Activated T-cell treated with anti-CD3 and anti-CD28 coated beads for 24 hours (primary cell): ENCODE data around the gene MAD1L1.

ENCODE experiments used
- DNase-seq: peaks from one replicate; pipeline ENCODE4 v3.0.0-alpha.2; 2020; ENCODE audit warnings: low read depth

Gene MAD1L1

GRCh38 chr7:2102375-2102723 lies 130.4 kb downstream of the MAD1L1 start:
- no peak for DNase-seq

- DNase-seq: no peak
Observed at GRCh38 chr7:2101630-2102374, 130.9 kb downstream of the MAD1L1 start.

DNA sequence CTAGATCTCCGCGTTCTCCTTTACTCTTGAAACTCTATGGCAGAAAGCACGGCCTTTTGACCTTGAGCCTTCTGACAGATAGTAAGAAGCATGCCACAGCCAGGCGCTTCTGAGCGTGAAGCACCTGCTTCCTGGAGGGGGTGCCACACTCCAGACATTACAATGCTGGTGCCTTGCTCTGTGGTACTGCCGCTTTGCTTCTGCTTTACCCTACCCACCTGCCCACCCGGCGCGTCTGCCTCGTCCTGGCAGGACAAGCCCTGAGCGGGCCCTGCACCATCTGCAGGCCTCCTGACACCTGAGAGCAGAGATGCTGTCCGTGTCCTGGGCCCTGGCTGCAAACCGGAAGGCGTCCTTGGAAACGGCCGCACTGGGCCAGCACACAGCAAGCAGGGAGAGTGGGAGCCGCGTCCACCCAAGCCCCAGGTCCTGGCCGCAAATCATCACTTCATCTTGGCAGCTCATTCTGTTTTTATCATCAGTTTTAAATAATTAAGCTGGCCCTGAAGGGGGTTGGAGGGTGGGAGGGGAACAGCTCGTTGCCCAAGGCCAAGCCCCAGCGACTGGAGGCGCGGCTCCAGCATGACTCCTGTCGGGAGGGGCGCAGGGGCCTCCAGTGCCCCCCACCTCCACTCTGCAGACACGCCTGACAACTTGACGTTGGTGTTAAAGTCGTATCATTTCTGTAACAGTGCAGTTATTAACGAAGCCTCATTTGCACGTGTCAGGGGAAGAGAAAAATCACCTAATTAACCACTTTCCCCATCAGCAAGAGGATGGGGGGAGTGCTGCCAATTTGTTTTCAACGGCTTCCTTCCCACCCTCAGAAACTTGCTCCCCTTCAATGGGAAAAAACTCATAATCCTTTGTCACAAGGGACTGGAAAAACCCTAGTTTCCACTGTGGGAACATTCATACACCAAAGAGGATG lies 132.2 kb downstream of the MAD1L1 start:
- DNase-seq: no peak

- DNase-seq: no peak
Observed at GRCh38 chr7:2099048-2099957, 133.4 kb downstream of the MAD1L1 start.

DNA sequence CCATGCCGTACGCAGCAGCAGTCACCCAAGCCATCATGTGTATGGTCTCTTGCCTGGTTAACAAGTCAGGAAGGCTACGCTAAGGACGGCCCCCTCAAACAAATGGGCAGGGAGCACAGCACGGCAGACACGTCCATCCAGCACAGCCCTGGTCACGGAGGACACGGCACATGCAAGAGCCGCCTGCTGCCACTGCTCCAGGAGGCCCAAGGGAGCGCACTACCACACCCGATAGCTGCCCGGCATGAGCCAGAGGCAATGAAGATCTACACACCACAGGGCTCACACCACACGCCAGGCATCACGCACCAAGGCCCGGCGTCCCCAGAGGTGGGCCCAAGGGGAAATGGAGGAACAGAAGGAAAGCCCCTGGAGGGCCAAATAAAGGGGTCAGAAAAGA lies 134.2 kb downstream of the MAD1L1 start:
- DNase-seq: no peak

DNA sequence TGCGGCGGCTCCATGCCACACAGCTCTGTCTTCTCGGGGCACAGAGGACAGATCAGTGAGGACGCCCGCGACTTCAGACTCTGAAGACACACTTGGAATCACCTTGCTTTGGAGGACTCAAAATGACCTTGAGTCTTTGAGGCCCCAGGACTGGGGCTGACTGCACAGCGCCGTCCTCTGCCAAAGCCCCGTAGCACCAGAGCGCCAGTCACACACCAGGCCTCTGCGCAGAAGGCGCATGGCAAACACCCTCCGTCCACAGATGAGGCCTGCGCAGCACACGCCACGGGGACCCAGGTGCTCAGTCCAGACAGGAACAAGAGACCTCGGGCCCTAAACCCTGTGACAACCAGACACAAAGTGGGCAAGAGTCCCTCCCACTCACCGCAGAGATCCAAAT lies 134.7 kb downstream of the MAD1L1 start:
- DNase-seq: no peak

DNA sequence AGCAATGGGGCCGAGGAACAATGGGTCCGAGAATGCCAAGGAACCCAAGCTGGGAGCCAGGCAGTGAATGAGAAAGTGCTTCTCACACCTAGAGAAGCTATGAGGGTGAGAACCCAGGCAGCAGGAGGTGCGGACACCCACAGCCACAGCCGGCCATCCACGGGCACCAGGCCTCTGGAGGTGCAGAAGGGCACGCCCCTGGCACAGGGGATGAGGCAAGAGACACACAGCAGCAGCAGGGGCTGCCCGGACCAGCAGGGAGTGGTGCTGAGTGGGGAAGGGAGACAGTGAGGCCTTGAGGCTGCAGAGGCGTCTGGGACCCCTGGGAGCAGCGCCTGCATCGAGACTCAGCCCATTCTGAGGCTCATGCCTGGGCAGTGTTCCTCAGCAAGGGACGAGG lies 135.3 kb downstream of the MAD1L1 start:
- DNase-seq: no peak

GRCh38 chr7:2096692-2097387 lies 135.9 kb downstream of the MAD1L1 start:
- DNase-seq: no peak

GRCh38 chr7:2095436-2095835 lies 137.3 kb downstream of the MAD1L1 start:
- DNase-seq: no peak

GRCh38 chr7:2094454-2095045 lies 138.2 kb downstream of the MAD1L1 start:
- no peak for DNase-seq

GRCh38 chr7:2093843-2094220 lies 138.9 kb downstream of the MAD1L1 start:
- DNase-seq: no peak

DNA sequence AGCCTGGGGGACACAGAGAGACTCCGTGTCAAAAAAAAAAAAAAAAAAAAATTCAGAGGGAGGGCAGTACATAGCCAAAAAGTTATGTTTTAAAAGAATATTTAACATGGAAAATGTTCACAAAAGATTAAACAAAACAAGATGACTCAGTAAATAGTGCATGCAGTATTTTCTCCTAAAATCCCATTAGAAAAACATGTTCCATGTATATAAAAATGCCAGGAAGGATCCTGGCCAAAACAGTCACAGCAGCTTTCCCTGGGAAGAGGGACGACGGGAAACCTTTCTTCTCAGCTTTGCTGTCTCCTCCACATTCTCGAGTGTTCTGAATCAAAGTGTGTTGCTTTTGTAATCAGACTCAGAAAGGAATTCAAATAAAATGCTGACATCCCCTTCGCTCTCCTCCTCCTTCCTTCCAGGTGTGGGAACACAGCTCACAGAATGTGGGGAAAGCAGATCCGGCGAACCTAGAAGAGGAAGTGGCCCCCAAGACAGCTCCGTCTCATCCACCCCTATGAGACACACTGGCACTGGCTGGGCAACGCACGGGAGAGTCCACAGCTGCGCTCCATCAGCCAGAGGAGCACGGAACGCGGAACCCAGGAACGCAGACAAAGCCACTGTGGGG lies 139.4 kb downstream of the MAD1L1 start:
- DNase-seq: no peak

GRCh38 chr7:2092279-2092678 lies 140.5 kb downstream of the MAD1L1 start:
- DNase-seq: no peak

DNA sequence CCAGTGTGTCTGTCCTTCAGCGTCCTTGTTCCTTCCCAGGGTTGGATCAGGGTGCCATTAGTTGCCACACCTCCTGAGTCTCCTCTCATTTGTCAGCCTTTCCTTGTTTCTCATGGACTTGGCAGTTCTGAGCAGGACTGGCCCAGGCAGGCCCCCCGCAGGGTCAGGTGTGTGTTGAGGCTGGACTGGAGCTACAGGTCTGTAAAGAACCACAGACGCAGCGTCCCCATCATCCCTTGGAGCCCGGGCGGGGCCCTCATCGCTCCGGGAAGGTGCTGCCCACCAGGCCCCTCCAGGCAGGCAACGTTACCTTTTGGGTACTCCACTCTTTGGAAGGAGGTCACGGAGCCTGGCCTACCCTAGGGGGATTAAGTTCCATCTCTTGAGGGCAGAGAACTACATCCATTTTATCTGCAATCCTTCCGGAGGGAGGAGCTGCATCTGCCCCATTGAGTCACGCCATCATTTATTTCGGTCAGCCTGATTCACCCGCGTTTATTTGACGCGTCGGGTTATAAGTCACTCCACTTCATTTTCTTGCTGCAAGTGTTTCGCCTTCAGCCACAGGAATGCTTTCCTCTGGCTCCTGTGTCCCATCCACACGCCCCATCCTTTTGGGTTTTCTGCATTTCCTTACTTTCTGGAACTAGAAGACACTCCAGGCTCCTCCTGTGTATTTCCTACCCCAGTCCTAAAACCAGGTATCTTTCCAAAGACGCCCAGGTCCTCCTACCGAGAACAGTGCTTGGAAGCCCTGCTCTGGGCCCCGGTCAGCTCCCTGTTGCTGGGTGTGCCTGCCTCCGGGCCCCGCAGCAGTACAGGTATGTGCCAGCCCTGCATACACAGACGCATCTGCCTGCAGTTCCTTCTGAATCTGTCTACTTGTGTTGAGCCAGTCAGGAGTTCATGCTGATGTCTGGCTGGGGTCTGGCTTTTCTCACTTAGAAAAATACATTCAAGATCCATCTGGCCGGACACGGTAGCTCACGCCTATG lies 141.9 kb downstream of the MAD1L1 start:
- no peak for DNase-seq

DNA sequence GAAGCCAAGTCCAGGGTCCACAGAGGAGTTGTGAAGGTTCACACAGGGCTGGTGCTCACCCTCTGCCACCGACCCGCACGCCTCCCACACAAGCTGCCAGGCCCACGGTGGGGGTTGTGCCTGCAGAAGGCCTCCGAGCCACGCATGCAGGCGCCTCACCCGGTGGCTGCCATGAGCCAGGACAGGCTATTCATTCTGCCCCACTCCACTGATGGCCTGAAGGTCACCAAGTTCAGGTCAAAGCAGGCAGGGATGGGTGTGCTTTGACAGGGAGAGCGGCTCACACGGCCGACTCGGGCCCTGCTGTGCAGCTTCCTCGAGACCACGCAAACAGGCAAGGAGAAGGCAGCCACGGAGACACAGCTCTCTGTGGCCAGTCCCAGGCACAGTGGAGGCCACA lies 143.9 kb downstream of the MAD1L1 start:
- DNase-seq: no peak

DNA sequence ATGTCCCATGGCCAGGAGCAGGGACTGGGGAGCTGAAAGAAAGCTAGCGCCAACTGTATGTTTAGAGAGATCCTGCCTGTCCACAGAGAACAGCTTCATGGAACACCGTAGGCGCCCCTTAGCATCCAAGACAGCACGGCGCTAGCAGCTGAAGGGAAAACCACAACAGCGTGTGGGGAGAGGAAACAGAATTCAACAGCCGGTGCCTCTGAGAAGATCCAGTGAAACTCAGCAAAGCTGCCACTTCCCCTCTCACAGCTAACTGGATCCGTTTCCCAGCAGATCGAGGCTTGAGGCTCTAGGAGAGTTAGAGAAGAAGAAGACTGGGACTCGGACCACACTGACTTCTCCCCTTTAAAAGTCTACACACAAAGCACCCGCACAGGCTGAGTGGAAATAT lies 145.0 kb downstream of the MAD1L1 start:
- DNase-seq: no peak

DNA sequence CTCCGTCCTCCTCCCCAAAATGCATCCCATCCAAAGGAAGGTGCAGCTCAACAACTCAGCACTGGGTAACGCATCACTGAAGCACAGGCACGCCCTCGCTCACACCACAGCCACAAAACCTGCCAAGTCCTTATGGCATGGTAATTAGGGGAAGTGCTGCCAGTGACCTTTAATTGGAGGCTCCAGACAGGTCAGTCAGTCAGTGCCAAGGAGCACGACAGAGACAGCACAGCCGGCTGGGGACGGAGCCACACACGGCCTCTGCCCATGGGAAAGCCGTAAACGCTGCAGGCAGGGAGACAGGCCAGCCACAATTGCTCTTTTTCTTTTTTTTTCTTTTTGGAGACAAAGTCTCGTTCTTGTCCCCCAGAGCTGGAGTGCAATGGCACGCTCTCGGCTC lies 146.5 kb downstream of the MAD1L1 start:
- DNase-seq: no peak

GRCh38 chr7:2085804-2086203 lies 146.9 kb downstream of the MAD1L1 start:
- no peak for DNase-seq

DNA sequence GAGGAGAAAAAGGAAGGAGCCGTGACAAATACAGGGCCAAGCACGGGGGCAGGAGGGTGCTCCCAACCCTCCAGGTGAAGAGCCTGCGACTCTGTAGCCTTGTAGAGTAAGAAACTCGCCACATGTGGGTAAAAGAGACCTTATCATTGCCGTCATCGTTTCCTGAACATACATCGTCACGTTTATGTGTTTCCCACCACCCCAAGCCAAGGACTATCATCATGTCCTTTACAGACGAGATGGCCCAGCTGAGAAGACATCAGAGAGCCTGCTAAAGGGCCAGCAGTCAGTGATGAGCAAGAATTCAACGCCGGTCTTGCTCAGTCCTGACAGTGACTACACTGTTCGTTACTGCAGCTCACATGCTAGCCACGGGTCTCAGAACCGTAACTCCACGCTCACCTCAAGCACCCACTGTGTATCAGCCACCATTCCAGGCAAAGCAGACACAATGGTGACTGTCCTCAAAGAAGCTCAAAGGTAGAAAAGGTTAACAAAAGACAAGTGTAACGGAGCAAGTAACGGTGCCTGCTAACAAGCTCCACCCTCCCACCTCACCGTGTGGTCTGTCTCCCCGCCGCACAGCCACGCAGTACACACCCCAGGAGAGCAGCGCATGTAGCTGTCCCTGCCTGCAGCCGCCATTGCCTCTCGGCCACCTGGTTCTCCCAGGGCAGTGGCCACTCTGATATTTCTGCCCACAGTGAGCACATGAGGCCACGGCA lies 147.8 kb downstream of the MAD1L1 start:
- no peak for DNase-seq
